KMS-11 (cell line): Measurements from ENCODE around the gene PLXDC1.

ENCODE experiments used
- H2AFZ ChIP-seq: fragments of 200-600 bp; sonication (generic); 2 replicates; pipeline ENCODE4 v1.6.1; 2016; ENCODE audit warnings: antibody characterized with exemption, mixed run types, low read depth
- H3K27ac ChIP-seq: fragments of 200-600 bp; sonication (generic); 2 replicates; pipeline ENCODE4 v1.6.1; 2016; ENCODE audit warnings: mild to moderate bottlenecking, mixed run types
- H3K27me3 ChIP-seq: fragments of 200-600 bp; sonication (generic); 2 replicates; pipeline ENCODE4 v1.6.1; 2017; ENCODE audit warnings: mild to moderate bottlenecking, low read depth, mixed run types, moderate library complexity; ENCODE audit not compliant: insufficient read depth
- H3K36me3 ChIP-seq: fragments of 200-600 bp; sonication (generic); 2 replicates; pipeline ENCODE4 v1.6.1; 2017; ENCODE audit warnings: mild to moderate bottlenecking, mixed run types; ENCODE audit not compliant: insufficient read depth
- H3K4me1 ChIP-seq: fragments of 200-600 bp; sonication (generic); 2 replicates; pipeline ENCODE4 v1.6.1; 2016; ENCODE audit warnings: mild to moderate bottlenecking, low read depth, mixed run types; ENCODE audit not compliant: poor library complexity, severe bottlenecking
- H3K4me2 ChIP-seq: fragments of 200-600 bp; sonication (generic); 2 replicates; pipeline ENCODE4 v1.7.0; 2016; ENCODE audit warnings: mild to moderate bottlenecking, mixed run types
- H3K4me3 ChIP-seq: fragments of 200-600 bp; sonication (generic); IDR thresholded peaks from 2 replicates; pipeline ENCODE4 v1.6.1; 2017; ENCODE audit warnings: low read depth, low read length, mixed read lengths; ENCODE audit not compliant: insufficient read depth
- H3K79me2 ChIP-seq: fragments of 200-600 bp; sonication (generic); 2 replicates; pipeline ENCODE4 v1.6.1; 2016; ENCODE audit warnings: low read depth, mixed run types; ENCODE audit not compliant: insufficient read depth
- H3K9ac ChIP-seq: fragments of 200-600 bp; sonication (generic); 2 replicates; pipeline ENCODE4 v1.6.1; 2016; ENCODE audit warnings: mild to moderate bottlenecking, mixed run types
- H4K20me1 ChIP-seq: fragments of 200-600 bp; sonication (generic); 2 replicates; pipeline ENCODE4 v1.6.1; 2016; ENCODE audit warnings: mild to moderate bottlenecking, mixed run types; ENCODE audit not compliant: insufficient read depth
- CTCF ChIP-seq: fragments of 200-600 bp; sonication (generic); conservative IDR thresholded peaks from 2 replicates; pipeline ENCODE4 v1.6.1; 2017; ENCODE audit warnings: low read depth, mild to moderate bottlenecking, antibody characterized with exemption, low read length, moderate library complexity, mixed read lengths

Gene PLXDC1

GRCh38 chr17:39156491-39156890 lies 5.1 kb upstream of the PLXDC1 start:
- H3K36me3 ChIP-seq: no peaks in the 10 kb centered on the region
- no peak overlapping the region for H3K4me2 ChIP-seq
- TF ChIP-seq CTCF: no peak

DNA sequence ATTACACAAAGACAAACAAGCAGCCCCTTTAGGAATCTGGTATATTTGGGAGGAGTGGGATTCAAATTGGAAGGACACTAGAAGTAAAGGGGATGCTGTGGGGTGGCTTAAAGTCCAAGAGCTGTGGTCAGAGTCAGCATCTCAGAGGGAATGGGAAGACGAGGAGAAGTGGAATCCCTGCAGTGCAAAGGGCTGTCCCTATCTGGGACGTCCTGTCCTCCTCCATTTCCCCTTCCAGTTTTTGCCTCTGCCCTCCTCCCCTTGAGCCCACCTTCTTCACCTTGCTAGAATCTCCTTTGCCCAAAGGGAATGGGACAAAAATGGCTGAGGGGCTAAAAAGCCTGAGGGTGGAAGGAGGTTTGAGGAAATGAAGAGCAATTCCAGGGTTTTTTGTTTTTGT lies 4.2 kb upstream of the PLXDC1 start:
- TF ChIP-seq CTCF: no peak
- H3K4me3 ChIP-seq: no peak overlapping the region

More at GRCh38 chr17:39156491-39156890, 5.1 kb upstream of the PLXDC1 start:
- Histone ChIP-seq H3K27me3 (no peaks in the 10 kb centered on the region), H3K79me2 (no peaks in the 10 kb centered on the region), H3K27ac (no peak overlapping the region), H3K4me1 (peaks cover 11% of the 10 kb centered on the region), H3K9ac (no peak overlapping the region), H4K20me1 (no peaks in the 10 kb centered on the region), H2AFZ (no peak overlapping the region), H3K4me3 (no peak overlapping the region)

DNA sequence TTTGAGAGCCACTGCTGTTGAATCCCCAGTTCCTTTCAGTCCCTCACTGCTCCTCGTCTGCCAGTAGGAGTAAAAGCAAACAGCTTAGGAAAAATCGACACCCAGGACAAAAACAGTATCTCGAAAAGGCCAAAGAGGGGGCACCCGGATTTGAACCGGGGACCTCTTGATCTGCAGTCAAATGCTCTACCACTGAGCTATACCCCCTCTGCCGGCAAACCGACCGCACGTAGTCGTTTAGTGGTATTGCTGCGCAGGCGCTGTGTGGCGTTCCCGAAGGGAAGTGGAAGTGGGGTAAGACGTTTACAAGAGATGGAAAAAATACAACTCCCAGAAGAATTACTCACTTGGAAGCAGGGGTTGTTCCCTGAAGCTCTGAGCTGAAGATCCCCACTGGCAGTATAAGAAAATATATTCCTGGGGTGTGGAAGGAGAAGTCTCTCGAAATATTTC lies 2.2 kb upstream of the PLXDC1 start:
- peaks cover 9% of the 10 kb centered on the region; the same call in 1 of the 2 replicates for H3K27me3 ChIP-seq
- peak overlapping the region; percentile 51 for H3K27ac ChIP-seq
- H4K20me1 ChIP-seq: no peaks in the 10 kb centered on the region

More for the DNA sequence above, 4.2 kb upstream of the PLXDC1 start:
- no peaks in the 10 kb centered on the region for H3K79me2 ChIP-seq
- peaks cover 11% of the 10 kb centered on the region for H3K4me1 ChIP-seq
- no peaks in the 10 kb centered on the region for H3K27me3 ChIP-seq
- no peaks in the 10 kb centered on the region for H3K36me3 ChIP-seq
- no peak overlapping the region; the same call in 1 of the 2 replicates for H3K4me2 ChIP-seq
- no peak overlapping the region for H3K9ac ChIP-seq
- H3K27ac ChIP-seq: no peak overlapping the region
- H4K20me1 ChIP-seq: no peaks in the 10 kb centered on the region
- no peak overlapping the region for H2AFZ ChIP-seq

GRCh38 chr17:39151943-39152818 lies 744 bp upstream of the PLXDC1 start:
- H3K9ac ChIP-seq: peak overlapping the region; percentile 53; the same call in 1 of the 2 replicates
- peak overlapping the region; percentile 52 for H3K4me2 ChIP-seq
- peaks cover 11% of the 10 kb centered on the region for H3K4me1 ChIP-seq
- no peaks in the 10 kb centered on the region for H4K20me1 ChIP-seq
- no peak overlapping the region for H3K4me3 ChIP-seq
- H3K36me3 ChIP-seq: no peaks in the 10 kb centered on the region
- H2AFZ ChIP-seq: peak overlapping the region; percentile 73
- H3K79me2 ChIP-seq: no peaks in the 10 kb centered on the region
- peaks cover 9% of the 10 kb centered on the region; the same call in 1 of the 2 replicates for H3K27me3 ChIP-seq
- peak overlapping the region; percentile 51; the same call in 1 of the 2 replicates for H3K27ac ChIP-seq
- TF ChIP-seq CTCF: no peak

More for the DNA sequence above, 2.2 kb upstream of the PLXDC1 start:
- Histone ChIP-seq H3K36me3 (no peaks in the 10 kb centered on the region), H2AFZ (peak overlapping the region; percentile 90), H3K9ac (peak overlapping the region; percentile 53), H3K79me2 (no peaks in the 10 kb centered on the region), H3K4me2 (peak overlapping the region; percentile 52), H3K4me3 (no peak overlapping the region), H3K4me1 (peaks cover 11% of the 10 kb centered on the region)
- no peak for TF ChIP-seq CTCF
